ENCODE data around the gene IQUB. TPM values are rescaled to one million over a fixed set of nuclear protein-coding genes. Genes with fewer than 3 reads are reported as not detected.
A peak's percentile ranks its signal among the peaks of the same experiment; 100 is the strongest.

Gene IQUB
- total RNA-seq, 3 donors from 2014 or later (not counting 1 experiment from before 2014, with no cell fraction given) = 0.09 to 0.45 (median 0.18) TPM

GRCh38 chr7:123580406-123581161 lies 46.2 kb upstream of the IQUB start:
- Histone ChIP-seq H3K4me1 (ENCODE audit: control insufficient read depth, insufficient read depth, low read length) (no peaks in the 10 kb centered on the region), H3K27ac (ENCODE audit: low read length) (no peak overlapping the region), H3K4me3 (ENCODE audit: low read length) (no peak overlapping the region), H3K27me3 (ENCODE audit: control insufficient read depth, insufficient read depth, low read length) (peaks cover 7% of the 10 kb centered on the region), H3K9me3 (ENCODE audit: control insufficient read depth, insufficient read depth, low read length) (no peaks in the 10 kb centered on the region), H3K36me3 (ENCODE audit: control insufficient read depth, insufficient read depth, low read length) (no peaks in the 10 kb centered on the region)
- no peaks in the 10 kb centered on the region for H3K9me3 Mint-ChIP-seq
- H3K27ac Mint-ChIP-seq = no peak overlapping the region
- no peaks in the 10 kb centered on the region for H3K4me1 Mint-ChIP-seq
- no peak for TF ChIP-seq CTCF (IDR thresholded peaks at IDR 0.05)
- H3K27me3 Mint-ChIP-seq (ENCODE audit: low read depth in 2 of 2) = peaks cover 22 to 51% of the 10 kb centered on the region in 2 donors
- DNase-seq = peak in 1 of 2 donors; percentile 32
- no peak overlapping the region for H3K4me3 Mint-ChIP-seq
- 38% methylated on average over 7 of the region's 8 CpGs for WGBS (ENCODE audit: insufficient coverage)
- H3K36me3 Mint-ChIP-seq = no peaks in the 10 kb centered on the region
- peak in 1 of 3 donors; percentile 53 for ATAC-seq
- intact Hi-C loops (cut with micrococcal nuclease) = no loop called here

- Mint-ChIP-seq H3K9me3 (no peaks in the 10 kb centered on the region), H3K4me1 (no peaks in the 10 kb centered on the region), H3K4me3 (no peak overlapping the region), H3K27ac (no peak overlapping the region), H3K36me3 (no peaks in the 10 kb centered on the region), H3K27me3 (ENCODE audit: low read depth in 2 of 2) (peaks cover 25 to 58% of the 10 kb centered on the region in 2 donors)
- Histone ChIP-seq H3K4me1 (ENCODE audit: control insufficient read depth, insufficient read depth, low read length) (no peaks in the 10 kb centered on the region), H3K27ac (ENCODE audit: low read length) (no peak overlapping the region), H3K4me3 (ENCODE audit: low read length) (no peak overlapping the region), H3K9me3 (ENCODE audit: control insufficient read depth, insufficient read depth, low read length) (no peaks in the 10 kb centered on the region), H3K27me3 (ENCODE audit: control insufficient read depth, insufficient read depth, low read length) (peaks cover 7% of the 10 kb centered on the region), H3K36me3 (ENCODE audit: control insufficient read depth, insufficient read depth, low read length) (no peaks in the 10 kb centered on the region)
- DNase-seq (no peak), ATAC-seq (no peak)
- no peak for TF ChIP-seq CTCF (IDR thresholded peaks at IDR 0.05)
- intact Hi-C loops (cut with micrococcal nuclease) = no loop called here
Observed at GRCh38 chr7:123579416-123579815, 45.0 kb upstream of the IQUB start.

GRCh38 chr7:123573896-123574467 lies 39.6 kb upstream of the IQUB start:
- Histone ChIP-seq H3K27me3 (ENCODE audit: control insufficient read depth, insufficient read depth, low read length) (peaks cover 7% of the 10 kb centered on the region), H3K27ac (ENCODE audit: low read length) (no peak overlapping the region), H3K4me1 (ENCODE audit: control insufficient read depth, insufficient read depth, low read length) (no peaks in the 10 kb centered on the region), H3K9me3 (ENCODE audit: control insufficient read depth, insufficient read depth, low read length) (no peaks in the 10 kb centered on the region), H3K36me3 (ENCODE audit: control insufficient read depth, insufficient read depth, low read length) (no peaks in the 10 kb centered on the region), H3K4me3 (ENCODE audit: low read length) (no peak overlapping the region)
- Mint-ChIP-seq H3K4me3 (no peak overlapping the region), H3K4me1 (no peaks in the 10 kb centered on the region), H3K36me3 (no peaks in the 10 kb centered on the region), H3K27me3 (ENCODE audit: low read depth in 2 of 2) (peaks cover 30 to 69% of the 10 kb centered on the region in 2 donors), H3K9me3 (no peaks in the 10 kb centered on the region), H3K27ac (no peak overlapping the region)
- no peak for DNase-seq
- no peak for TF ChIP-seq CTCF (IDR thresholded peaks at IDR 0.05)
- intact Hi-C loops (cut with micrococcal nuclease) = no loop called here
- WGBS (ENCODE audit: insufficient coverage) = 92% methylated on average over 1 of the region's 2 CpGs
- ATAC-seq = no peak
